ENCODE data around the gene CSMD2.

The CSMD2 gene

DNA sequence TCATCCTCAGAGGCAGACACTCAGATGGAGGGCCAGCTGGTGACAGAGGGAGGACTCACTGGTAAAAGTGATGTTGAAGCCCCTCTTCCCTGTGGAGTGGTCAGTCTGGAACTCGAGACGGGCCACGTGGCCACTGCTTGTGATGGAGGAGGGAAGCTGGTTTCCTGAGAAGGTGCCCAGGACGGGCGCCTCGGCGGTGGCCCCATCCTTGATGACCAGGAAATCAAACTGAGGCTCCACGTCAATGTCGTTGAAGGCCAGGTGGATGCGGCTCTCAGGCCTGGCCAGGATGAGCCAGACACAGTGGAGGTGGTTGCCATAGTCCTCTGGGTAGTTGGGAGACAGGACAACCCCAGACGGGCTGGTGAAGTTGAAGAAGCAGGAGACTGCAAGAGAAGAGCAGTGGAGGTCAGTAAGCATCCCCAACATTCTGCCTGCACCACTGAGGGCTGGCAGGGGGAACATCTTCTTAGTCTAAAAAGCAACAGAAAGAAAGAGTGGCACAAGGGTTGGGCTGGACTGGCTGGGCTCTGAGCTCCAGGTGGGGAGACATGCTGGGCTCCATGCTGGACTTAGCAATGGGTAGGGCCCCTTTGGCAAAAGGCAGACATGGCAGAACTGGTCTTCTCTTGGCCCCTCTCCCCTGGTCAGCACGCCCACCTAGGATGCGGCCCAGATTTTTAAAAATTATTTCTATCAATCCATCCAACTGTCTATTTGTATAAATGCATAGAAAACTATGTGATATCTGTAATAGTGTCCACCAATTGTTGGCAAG lies 421.6 kb downstream of the CSMD2 start:
- no peak overlapping the region for H3K27ac ChIP-seq (ENCODE audit: low read length)
- TF ChIP-seq EZH2 (IDR thresholded peaks at IDR 0.05; ENCODE audit: borderline replicate concordance, low read depth, low read length, severe bottlenecking), result no peak
- TF ChIP-seq, protein P1, sequence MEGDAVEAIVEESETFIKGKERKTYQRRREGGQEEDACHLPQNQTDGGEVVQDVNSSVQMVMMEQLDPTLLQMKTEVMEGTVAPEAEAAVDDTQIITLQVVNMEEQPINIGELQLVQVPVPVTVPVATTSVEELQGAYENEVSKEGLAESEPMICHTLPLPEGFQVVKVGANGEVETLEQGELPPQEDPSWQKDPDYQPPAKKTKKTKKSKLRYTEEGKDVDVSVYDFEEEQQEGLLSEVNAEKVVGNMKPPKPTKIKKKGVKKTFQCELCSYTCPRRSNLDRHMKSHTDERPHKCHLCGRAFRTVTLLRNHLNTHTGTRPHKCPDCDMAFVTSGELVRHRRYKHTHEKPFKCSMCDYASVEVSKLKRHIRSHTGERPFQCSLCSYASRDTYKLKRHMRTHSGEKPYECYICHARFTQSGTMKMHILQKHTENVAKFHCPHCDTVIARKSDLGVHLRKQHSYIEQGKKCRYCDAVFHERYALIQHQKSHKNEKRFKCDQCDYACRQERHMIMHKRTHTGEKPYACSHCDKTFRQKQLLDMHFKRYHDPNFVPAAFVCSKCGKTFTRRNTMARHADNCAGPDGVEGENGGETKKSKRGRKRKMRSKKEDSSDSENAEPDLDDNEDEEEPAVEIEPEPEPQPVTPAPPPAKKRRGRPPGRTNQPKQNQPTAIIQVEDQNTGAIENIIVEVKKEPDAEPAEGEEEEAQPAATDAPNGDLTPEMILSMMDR (IDR thresholded peaks at IDR 0.05; ENCODE audit: borderline replicate concordance, extremely low read depth, low read length, poor library complexity, severe bottlenecking), result no peak
- H3K4me2 ChIP-seq (ENCODE audit: insufficient read depth, low read length), result no peak overlapping the region
- H3K27me3 ChIP-seq (ENCODE audit: insufficient read depth, low read length, poor library complexity), result peaks cover 11% of the 10 kb centered on the region
- no peaks in the 10 kb centered on the region for H3K9me3 ChIP-seq (ENCODE audit: insufficient read depth, low read length, severe bottlenecking)
- H3K4me1 ChIP-seq (ENCODE audit: insufficient read depth, low read length), result no peaks in the 10 kb centered on the region
- no peak overlapping the region for H3K4me3 ChIP-seq (ENCODE audit: low read depth in 1 of 2, low read length in 2 of 2)
- no peaks in the 10 kb centered on the region for H3K79me2 ChIP-seq (ENCODE audit: insufficient read depth, low read length)
- no peak overlapping the region for H3K9ac ChIP-seq (ENCODE audit: low read depth, low read length)
- ATAC-seq (ENCODE audit: insufficient read depth, low read depth) (no peak), DNase-seq (no peak)
- H3K36me3 ChIP-seq (ENCODE audit: insufficient read depth, low read length), result no peaks in the 10 kb centered on the region
- H2AFZ ChIP-seq (ENCODE audit: low read depth, low read length), result no peak overlapping the region
- H4K20me1 ChIP-seq (ENCODE audit: insufficient read depth, low read length), result no peaks in the 10 kb centered on the region

DNA sequence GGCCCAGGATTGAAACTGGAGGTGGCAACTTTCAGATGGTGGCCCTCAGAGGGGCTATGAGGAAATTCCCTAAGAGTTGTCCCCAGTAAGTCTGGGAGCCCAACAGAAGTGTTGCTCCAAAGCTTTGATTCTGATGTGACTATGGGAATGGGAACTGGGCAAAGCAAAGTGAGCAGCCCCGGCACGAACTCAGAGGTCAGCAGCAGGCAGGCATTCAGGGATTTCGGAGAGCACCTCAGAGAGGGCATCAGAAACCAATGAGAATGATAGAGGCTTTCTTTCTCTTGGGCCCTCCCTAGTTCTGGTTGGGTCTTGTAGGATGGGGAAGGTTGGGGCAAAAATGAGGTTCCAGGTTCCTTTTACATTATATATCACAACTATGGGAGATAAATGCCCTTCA lies 422.4 kb downstream of the CSMD2 start:
- no peak for ATAC-seq (ENCODE audit: insufficient read depth, low read depth)
- Histone ChIP-seq H3K4me2 (ENCODE audit: insufficient read depth, low read length) (no peak overlapping the region), H4K20me1 (ENCODE audit: insufficient read depth, low read length) (no peaks in the 10 kb centered on the region), H2AFZ (ENCODE audit: low read depth, low read length) (no peak overlapping the region), H3K27me3 (ENCODE audit: insufficient read depth, low read length, poor library complexity) (peaks cover 11% of the 10 kb centered on the region), H3K27ac (ENCODE audit: low read length) (no peak overlapping the region), H3K4me1 (ENCODE audit: insufficient read depth, low read length) (no peaks in the 10 kb centered on the region), H3K79me2 (ENCODE audit: insufficient read depth, low read length) (no peaks in the 10 kb centered on the region), H3K9me3 (ENCODE audit: insufficient read depth, low read length, severe bottlenecking) (no peaks in the 10 kb centered on the region), H3K4me3 (ENCODE audit: low read depth in 1 of 2, low read length in 2 of 2) (no peak overlapping the region), H3K36me3 (ENCODE audit: insufficient read depth, low read length) (no peaks in the 10 kb centered on the region), H3K9ac (ENCODE audit: low read depth, low read length) (no peak overlapping the region)
- no peak for DNase-seq
- TF ChIP-seq EZH2 (IDR thresholded peaks at IDR 0.05; ENCODE audit: borderline replicate concordance, low read depth, low read length, severe bottlenecking), result no peak
- TF ChIP-seq, protein P1 (IDR thresholded peaks at IDR 0.05; ENCODE audit: borderline replicate concordance, extremely low read depth, low read length, poor library complexity, severe bottlenecking), result no peak

DNA sequence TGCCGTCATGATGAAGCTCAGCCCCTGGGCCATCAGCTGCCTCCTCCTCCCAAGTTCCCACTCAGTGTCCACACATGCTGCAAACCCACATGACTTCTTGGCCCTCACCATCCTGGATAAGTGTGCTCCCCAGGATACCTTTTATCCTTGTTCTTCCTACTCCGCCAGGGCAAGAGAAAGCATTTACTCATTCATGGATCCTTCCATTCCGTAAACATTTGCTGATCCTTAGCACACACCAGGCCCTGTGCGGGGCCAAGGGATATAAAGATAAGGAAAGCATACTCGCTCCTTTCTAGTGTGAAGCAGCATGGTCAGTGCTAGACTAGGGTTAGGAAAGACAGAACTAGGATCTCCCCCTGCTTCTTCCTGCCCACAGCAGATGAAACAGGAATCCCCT lies 423.3 kb downstream of the CSMD2 start:
- Histone ChIP-seq H2AFZ (ENCODE audit: low read depth, low read length) (no peak overlapping the region), H3K4me1 (ENCODE audit: insufficient read depth, low read length) (no peaks in the 10 kb centered on the region), H3K27me3 (ENCODE audit: insufficient read depth, low read length, poor library complexity) (peaks cover 8% of the 10 kb centered on the region), H3K79me2 (ENCODE audit: insufficient read depth, low read length) (no peaks in the 10 kb centered on the region), H3K4me3 (ENCODE audit: low read depth in 1 of 2, low read length in 2 of 2) (no peak overlapping the region), H4K20me1 (ENCODE audit: insufficient read depth, low read length) (no peaks in the 10 kb centered on the region), H3K9me3 (ENCODE audit: insufficient read depth, low read length, severe bottlenecking) (no peaks in the 10 kb centered on the region), H3K9ac (ENCODE audit: low read depth, low read length) (no peak overlapping the region), H3K27ac (ENCODE audit: low read length) (no peak overlapping the region), H3K4me2 (ENCODE audit: insufficient read depth, low read length) (no peak overlapping the region), H3K36me3 (ENCODE audit: insufficient read depth, low read length) (no peaks in the 10 kb centered on the region)
- ATAC-seq (ENCODE audit: insufficient read depth, low read depth), result no peak
- TF ChIP-seq, protein P1 (IDR thresholded peaks at IDR 0.05; ENCODE audit: borderline replicate concordance, extremely low read depth, low read length, poor library complexity, severe bottlenecking), result no peak
- no peak for TF ChIP-seq EZH2 (IDR thresholded peaks at IDR 0.05; ENCODE audit: borderline replicate concordance, low read depth, low read length, severe bottlenecking)
- no peak for DNase-seq
